Osteoblast (primary cell): ENCODE measurements around the gene KLK8. TPM values are rescaled to one million over a fixed set of nuclear protein-coding genes. Genes with fewer than 3 reads are reported as not detected.
A peak's percentile ranks its signal among the peaks of the same experiment; 100 is the strongest.

ENCODE experiments used
- DNase-seq: peaks from one replicate; pipeline ENCODE4 v3.0.0; 2011; ENCODE audit warnings: low spot score, mixed read lengths; ENCODE audit not compliant: insufficient read length; ENCODE audit errors: missing footprints
- H2AFZ ChIP-seq: 2 replicates; pipeline ENCODE4 v1.6.0; 2011; ENCODE audit warnings: mild to moderate bottlenecking, low read length
- H3K27ac ChIP-seq: 2 replicates; pipeline ENCODE4 v1.5.1; 2011; ENCODE audit warnings: mild to moderate bottlenecking, low read depth, low read length, moderate library complexity
- H3K27me3 ChIP-seq: 2 replicates; pipeline ENCODE4 v1.6.0; 2012; ENCODE audit warnings: mild to moderate bottlenecking, control low read depth, inconsistent platforms, low read length, moderate library complexity; ENCODE audit not compliant: insufficient read depth
- H3K36me3 ChIP-seq: 2 replicates; pipeline ENCODE4 v1.5.1; 2011; ENCODE audit warnings: mild to moderate bottlenecking, low read length, control low read depth, moderate library complexity; ENCODE audit not compliant: insufficient read depth
- H3K4me1 ChIP-seq: 2 replicates; pipeline ENCODE4 v1.5.1; 2011; ENCODE audit warnings: mild to moderate bottlenecking, low read length, control low read depth, moderate library complexity; ENCODE audit not compliant: insufficient read depth
- H3K4me2 ChIP-seq: 2 replicates; pipeline ENCODE4 v1.6.0; 2011; ENCODE audit warnings: mild to moderate bottlenecking, low read length; ENCODE audit not compliant: insufficient read depth
- H3K4me3 ChIP-seq: fragments of 200-600 bp; sonication (generic); 3 replicates; pipeline ENCODE4 v1.5.1; 2012; ENCODE audit warnings: mild to moderate bottlenecking, low read length, inconsistent platforms; ENCODE audit not compliant: insufficient read depth
- H3K79me2 ChIP-seq: 2 replicates; pipeline ENCODE4 v1.6.0; 2012; ENCODE audit warnings: mild to moderate bottlenecking, low read length, control low read depth, inconsistent platforms; ENCODE audit not compliant: insufficient read depth
- H3K9me3 ChIP-seq: 2 replicates; pipeline ENCODE4 v1.5.1; 2011; ENCODE audit warnings: low read depth, low read length, control low read depth
- H4K20me1 ChIP-seq: 2 replicates; pipeline ENCODE4 v1.6.0; 2012; ENCODE audit warnings: mild to moderate bottlenecking, low read length, control low read depth; ENCODE audit not compliant: insufficient read depth
- CTCF ChIP-seq: IDR thresholded peaks from 2 replicates; pipeline ENCODE4 v1.5.1; 2011; ENCODE audit warnings: mild to moderate bottlenecking, low read depth, low read length, moderate library complexity; ENCODE audit errors: extremely low read depth
- total RNA-seq: library from RNA; depleted of rRNA; stranded (reverse); fragments of >200 nt; gene quantifications from 2 replicates; pipeline ENCODE4 v1.2.3, GENCODE V29; 2012

KLK8 gene
- total RNA-seq, 1 donor, result not detected

GRCh38 chr19:51027126-51027806, 25.9 kb upstream of the KLK8 start:
- Histone ChIP-seq H3K4me1 (no peaks in the 10 kb centered on the region), H3K27me3 (peaks cover 17% of the 10 kb centered on the region), H3K27ac (no peak overlapping the region), H3K4me2 (no peak overlapping the region), H4K20me1 (no peaks in the 10 kb centered on the region), H3K9me3 (no peaks in the 10 kb centered on the region), H3K36me3 (no peaks in the 10 kb centered on the region), H3K79me2 (no peaks in the 10 kb centered on the region), H3K4me3 (no peak overlapping the region), H2AFZ (no peak overlapping the region)
- TF ChIP-seq CTCF, result no peak
- peak; percentile 78 for DNase-seq

GRCh38 chr19:51026554-51026831, 25.1 kb upstream of the KLK8 start, which contains the start of gene KLK11:
TSS of gene KLK11 (minus strand) at chr19:51026616. CDS start at chr19:51025631, 985 bp downstream.
- Histone ChIP-seq H4K20me1 (no peaks in the 10 kb centered on the region), H3K4me1 (no peaks in the 10 kb centered on the region), H3K27ac (no peak within 1 kb of the TSS), H2AFZ (no peak within 1 kb of the TSS), H3K36me3 (no peaks in the 10 kb centered on the region), H3K4me2 (no peak within 1 kb of the TSS), H3K27me3 (peaks cover 17% of the 10 kb centered on the region), H3K9me3 (no peaks in the 10 kb centered on the region), H3K79me2 (no peaks in the 10 kb centered on the region), H3K4me3 (no peak within 1 kb of the TSS)
- no peak for TF ChIP-seq CTCF
- DNase-seq, result peak; percentile 74

- peak; percentile 86 for DNase-seq
Measured at GRCh38 chr19:51025809-51026553, 24.6 kb upstream of the KLK8 start.

More at GRCh38 chr19:51025809-51026553, 24.6 kb upstream of the KLK8 start:
- Histone ChIP-seq H4K20me1 (no peaks in the 10 kb centered on the region), H3K4me1 (no peaks in the 10 kb centered on the region), H3K4me2 (no peak overlapping the region), H2AFZ (no peak overlapping the region), H3K79me2 (no peaks in the 10 kb centered on the region), H3K36me3 (no peaks in the 10 kb centered on the region), H3K9me3 (no peaks in the 10 kb centered on the region), H3K27ac (no peak overlapping the region), H3K4me3 (no peak overlapping the region), H3K27me3 (peaks cover 17% of the 10 kb centered on the region)
- no peak for TF ChIP-seq CTCF
